NB4 (cell line): ENCODE results near the gene ZCCHC13.

Source experiments
- CTCF ChIP-seq: IDR thresholded peaks from one replicate; pipeline ENCODE4 v1.5.1; 2012; ENCODE audit warnings: low read depth, low read length
- MAX ChIP-seq: IDR thresholded peaks from 2 replicates; pipeline ENCODE4 v1.6.1; 2011; ENCODE audit warnings: low read depth, low read length
- POLR2A ChIP-seq: IDR thresholded peaks from 2 replicates; pipeline ENCODE4 v1.6.1; 2011; ENCODE audit warnings: mild to moderate bottlenecking; ENCODE audit not compliant: insufficient read length; ENCODE audit errors: extremely low read depth

GRCh38 chrX:74304016-74304415, at the start of gene ZCCHC13:
- TF ChIP-seq CTCF (no peak), POLR2A (no peak), MAX (no peak)
